ENCODE results near the gene HIVEP2. TPM values are rescaled to one million over a fixed set of nuclear protein-coding genes. Genes with fewer than 3 reads are reported as not detected.

The HIVEP2 gene
- total and polyA plus RNA-seq, 2 donors from 2014 or later: 2.4 to 26.0 TPM

- TF ChIP-seq CTCF (IDR thresholded peaks at IDR 0.05; ENCODE audit: borderline replicate concordance, extremely low read depth, insufficient read depth): no peak
- H3K4me3 ChIP-seq (ENCODE audit: low read length in 3 of 3): no peak overlapping the region
- H3K27me3 ChIP-seq (ENCODE audit: control insufficient read depth, insufficient read depth, low read length): no peaks in the 10 kb centered on the region
- H3K9me3 ChIP-seq (ENCODE audit: control insufficient read depth in 2 of 3, insufficient read depth in 1 of 3, low read length in 3 of 3): no peaks in the 10 kb centered on the region
- DNase-seq (no peak), FAIRE-seq (no peak)
- no peak overlapping the region for H3K9ac ChIP-seq (ENCODE audit: low read length in 3 of 3)
- intact Hi-C loops (cut with DNase I): no loop called here
- peaks cover 0 to 6% (median 0%) of the 10 kb centered on the region in 3 donors for H3K4me1 ChIP-seq (ENCODE audit: control insufficient read depth in 2 of 3, insufficient read depth in 2 of 3, low read depth in 1 of 3, low read length in 3 of 3)
- H3K27ac ChIP-seq (ENCODE audit: low read depth in 2 of 2, low read length in 2 of 2): no peak overlapping the region
- no peaks in the 10 kb centered on the region for H3K36me3 ChIP-seq (ENCODE audit: control insufficient read depth in 2 of 3, insufficient read depth in 3 of 3, low read length in 3 of 3)
These were observed 110.1 kb downstream of the HIVEP2 start for GRCh38 chr6:142834853-142835252.

- H3K9me3 ChIP-seq (ENCODE audit: control insufficient read depth in 2 of 3, insufficient read depth in 1 of 3, low read length in 3 of 3): no peaks in the 10 kb centered on the region
- no peak overlapping the region for H3K4me3 ChIP-seq (ENCODE audit: low read length in 3 of 3)
- intact Hi-C loops (cut with DNase I): no loop called here
- no peak for FAIRE-seq
- no peak overlapping the region for H3K27ac ChIP-seq (ENCODE audit: low read depth in 2 of 2, low read length in 2 of 2)
- H3K36me3 ChIP-seq (ENCODE audit: control insufficient read depth in 2 of 3, insufficient read depth in 3 of 3, low read length in 3 of 3): no peaks in the 10 kb centered on the region
- peaks cover 0 to 4% (median 0%) of the 10 kb centered on the region in 3 donors for H3K4me1 ChIP-seq (ENCODE audit: control insufficient read depth in 2 of 3, insufficient read depth in 2 of 3, low read depth in 1 of 3, low read length in 3 of 3)
- no peak overlapping the region for H3K9ac ChIP-seq (ENCODE audit: low read length in 3 of 3)
- no peak for DNase-seq
- no peak for TF ChIP-seq CTCF (IDR thresholded peaks at IDR 0.05; ENCODE audit: borderline replicate concordance, extremely low read depth, insufficient read depth)
- H3K27me3 ChIP-seq (ENCODE audit: control insufficient read depth, insufficient read depth, low read length): no peaks in the 10 kb centered on the region
These were observed 111.2 kb downstream of the HIVEP2 start for GRCh38 chr6:142833798-142834197.

GRCh38 chr6:142833054-142833453 is 111.9 kb downstream of the HIVEP2 start:
- Histone ChIP-seq H3K36me3 (ENCODE audit: control insufficient read depth in 2 of 3, insufficient read depth in 3 of 3, low read length in 3 of 3) (no peaks in the 10 kb centered on the region), H3K9ac (ENCODE audit: low read length in 3 of 3) (no peak overlapping the region), H3K4me1 (ENCODE audit: control insufficient read depth in 2 of 3, insufficient read depth in 2 of 3, low read depth in 1 of 3, low read length in 3 of 3) (peaks cover 0 to 4% (median 0%) of the 10 kb centered on the region in 3 donors), H3K27me3 (ENCODE audit: control insufficient read depth, insufficient read depth, low read length) (no peaks in the 10 kb centered on the region), H3K9me3 (ENCODE audit: control insufficient read depth in 2 of 3, insufficient read depth in 1 of 3, low read length in 3 of 3) (no peaks in the 10 kb centered on the region), H3K4me3 (ENCODE audit: low read length in 3 of 3) (no peak overlapping the region), H3K27ac (ENCODE audit: low read depth in 2 of 2, low read length in 2 of 2) (no peak overlapping the region)
- intact Hi-C loops (cut with DNase I): no loop called here
- FAIRE-seq (no peak), DNase-seq (no peak)
- no peak for TF ChIP-seq CTCF (IDR thresholded peaks at IDR 0.05; ENCODE audit: borderline replicate concordance, extremely low read depth, insufficient read depth)

GRCh38 chr6:142830807-142831206 is 114.2 kb downstream of the HIVEP2 start:
- DNase-seq (no peak), FAIRE-seq (no peak)
- no peaks in the 10 kb centered on the region for H3K9me3 ChIP-seq (ENCODE audit: control insufficient read depth in 2 of 3, insufficient read depth in 1 of 3, low read length in 3 of 3)
- H3K36me3 ChIP-seq (ENCODE audit: control insufficient read depth in 2 of 3, insufficient read depth in 3 of 3, low read length in 3 of 3): no peaks in the 10 kb centered on the region
- H3K4me1 ChIP-seq (ENCODE audit: control insufficient read depth in 2 of 3, insufficient read depth in 2 of 3, low read depth in 1 of 3, low read length in 3 of 3): peaks cover 0 to 4% (median 0%) of the 10 kb centered on the region in 3 donors
- no peak overlapping the region for H3K9ac ChIP-seq (ENCODE audit: low read length in 3 of 3)
- no peak overlapping the region for H3K27ac ChIP-seq (ENCODE audit: low read depth in 2 of 2, low read length in 2 of 2)
- no peak for TF ChIP-seq CTCF (IDR thresholded peaks at IDR 0.05; ENCODE audit: borderline replicate concordance, extremely low read depth, insufficient read depth)
- H3K4me3 ChIP-seq (ENCODE audit: low read length in 3 of 3): no peak overlapping the region
- H3K27me3 ChIP-seq (ENCODE audit: control insufficient read depth, insufficient read depth, low read length): no peaks in the 10 kb centered on the region
- intact Hi-C loops (cut with DNase I): no loop called here
